ENCODE data around the gene UPK3A. TPM values are rescaled to one million over a fixed set of nuclear protein-coding genes. Genes with fewer than 3 reads are reported as not detected.

UPK3A gene
- polyA plus RNA-seq (2013, experiment 1 of 2; ENCODE audit: insufficient read length): not detected
- polyA plus RNA-seq (2013, experiment 2 of 2; ENCODE audit: insufficient read length): not detected

- DNase-seq: no peak
Observed at GRCh38 chr22:45284705-45285262, at the start of gene UPK3A. Gene UPK3A (plus strand): TSS chr22:45284949. CDS start chr22:45285014, 65 bp downstream.

- DNase-seq: no peak
Observed at GRCh38 chr22:45235101-45235777, 49.5 kb upstream of the UPK3A start.

DNA sequence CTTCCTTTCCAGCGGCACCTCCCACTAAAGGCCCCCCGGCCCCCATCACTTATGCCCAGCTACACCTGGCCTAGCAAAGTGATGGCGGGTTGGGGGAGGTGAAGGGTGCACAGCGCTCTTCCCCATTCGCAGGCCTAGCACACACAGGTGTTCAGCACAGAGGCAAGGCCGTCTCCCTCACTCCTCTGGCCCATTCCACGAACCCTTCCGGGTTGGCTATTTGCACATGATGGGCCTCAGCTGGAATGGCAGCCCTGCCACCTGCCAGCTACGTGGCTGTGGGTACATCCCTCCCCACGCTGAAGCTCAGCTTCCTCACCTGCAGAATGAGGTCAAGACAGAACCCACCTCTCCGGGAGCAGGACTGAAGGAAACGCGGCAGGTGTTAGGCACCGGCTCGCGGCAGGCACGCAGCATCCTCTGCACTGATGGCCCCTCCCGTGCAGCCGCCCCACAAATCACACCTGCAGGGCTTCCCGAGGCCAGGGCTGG, 48.9 kb upstream of the UPK3A start:
- DNase-seq: no peak

DNA sequence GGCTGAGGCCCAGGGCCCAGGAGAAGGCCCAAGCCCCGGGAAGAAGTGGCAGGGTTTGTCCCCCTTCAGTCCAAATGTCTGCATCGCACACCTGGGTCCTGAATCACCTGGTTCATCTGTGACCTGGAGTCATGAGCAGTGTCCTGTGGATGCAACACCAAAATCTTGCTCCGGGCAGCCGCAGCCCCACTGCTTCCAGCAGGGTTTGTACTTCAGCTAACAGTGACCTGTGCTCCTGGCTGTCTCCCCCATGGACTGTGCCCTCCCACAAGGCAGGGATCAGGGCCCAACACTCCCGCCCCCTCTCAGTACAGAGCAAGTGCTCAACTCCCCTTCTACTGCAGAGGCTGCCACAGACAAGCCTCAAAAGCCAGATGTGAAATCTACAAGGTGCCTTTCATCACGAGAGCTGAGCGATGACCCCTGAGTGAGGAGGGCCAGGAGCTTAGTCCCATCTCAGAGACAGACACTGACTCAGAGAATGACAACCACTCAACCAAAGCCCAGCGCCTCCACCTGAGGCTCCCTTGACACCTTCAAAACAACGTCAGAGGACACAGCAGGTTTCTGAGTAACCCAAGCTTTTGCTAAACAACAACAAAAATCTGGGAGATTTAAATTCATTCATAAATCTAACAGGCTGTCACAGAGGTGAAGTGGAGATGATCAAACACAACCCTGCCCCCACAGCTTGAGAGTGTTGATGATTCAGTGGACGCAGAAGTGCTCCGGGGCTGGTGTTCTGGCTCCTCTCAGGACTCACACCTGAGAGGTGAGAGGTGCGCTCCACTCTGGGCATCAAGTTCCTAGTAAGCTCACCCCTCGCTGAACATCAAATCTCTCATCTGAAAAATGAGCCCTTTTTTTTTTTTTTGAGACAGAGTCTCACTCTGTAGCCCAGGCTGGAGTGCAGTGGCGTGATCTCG, 47.4 kb upstream of the UPK3A start:
- DNase-seq: no peak

DNA sequence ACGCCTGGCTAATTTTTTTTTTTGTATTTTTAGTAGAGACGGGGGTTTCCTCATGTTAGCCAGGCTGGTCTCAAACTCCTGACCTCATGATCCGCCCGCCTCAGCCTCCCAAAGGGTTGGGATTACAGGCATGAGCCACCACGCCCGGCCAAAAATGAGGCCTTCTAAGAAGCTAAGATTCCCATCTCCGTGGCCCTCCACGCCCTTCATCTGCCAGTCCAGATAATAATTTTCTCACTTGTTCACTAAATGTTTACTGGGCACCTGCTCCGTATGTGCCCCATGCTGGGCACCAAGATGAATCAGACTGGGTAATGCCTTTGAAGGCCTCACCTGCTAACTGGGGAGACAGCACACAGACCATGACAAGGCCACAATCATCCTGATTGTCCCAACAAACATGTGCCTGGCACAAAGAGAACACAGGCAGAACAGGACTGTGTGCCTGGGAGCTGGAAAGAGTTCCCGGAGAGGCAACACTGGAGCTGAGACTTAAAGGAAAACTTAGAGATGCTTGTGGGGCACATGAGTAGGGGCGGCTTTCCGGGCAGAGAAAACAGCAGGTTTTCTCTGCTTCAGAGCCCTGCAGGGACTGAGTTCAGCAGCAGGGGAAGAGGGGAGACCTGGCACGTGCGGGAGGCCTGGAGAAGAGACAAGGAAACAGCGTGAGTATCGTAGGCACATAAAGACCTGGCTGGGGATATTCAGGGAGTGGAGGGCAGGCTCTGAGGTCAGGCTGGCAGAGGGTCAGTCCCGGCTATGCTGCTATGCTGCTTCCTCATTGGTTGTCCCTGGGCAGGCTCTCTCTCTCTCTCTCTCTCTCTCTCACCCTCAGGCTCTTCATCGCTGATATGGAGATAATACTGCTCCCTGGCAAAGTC, 46.4 kb upstream of the UPK3A start:
- no peak for DNase-seq

- no peak for DNase-seq
Observed at GRCh38 chr22:45238957-45239680, 45.6 kb upstream of the UPK3A start.

DNA sequence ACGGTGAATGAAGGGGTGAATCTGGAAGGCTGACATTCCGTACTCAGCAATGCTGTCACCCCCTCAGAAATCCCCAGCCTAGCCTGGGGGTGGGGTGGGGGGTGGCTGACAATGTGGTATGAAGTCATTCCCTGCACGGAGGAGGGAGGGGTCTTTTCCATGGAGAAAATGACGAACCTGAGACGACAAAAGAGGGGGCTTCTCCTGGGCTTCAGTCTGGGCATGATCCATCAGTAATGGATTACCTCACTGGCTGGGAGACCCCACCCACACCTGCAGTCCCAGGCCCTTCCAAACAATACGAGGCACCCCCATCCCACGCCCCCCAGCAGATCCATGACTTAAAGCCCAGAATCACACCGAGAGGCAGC, 45.1 kb upstream of the UPK3A start:
- DNase-seq: no peak

GRCh38 chr22:45240104-45240809, 44.5 kb upstream of the UPK3A start:
- no peak for DNase-seq

DNA sequence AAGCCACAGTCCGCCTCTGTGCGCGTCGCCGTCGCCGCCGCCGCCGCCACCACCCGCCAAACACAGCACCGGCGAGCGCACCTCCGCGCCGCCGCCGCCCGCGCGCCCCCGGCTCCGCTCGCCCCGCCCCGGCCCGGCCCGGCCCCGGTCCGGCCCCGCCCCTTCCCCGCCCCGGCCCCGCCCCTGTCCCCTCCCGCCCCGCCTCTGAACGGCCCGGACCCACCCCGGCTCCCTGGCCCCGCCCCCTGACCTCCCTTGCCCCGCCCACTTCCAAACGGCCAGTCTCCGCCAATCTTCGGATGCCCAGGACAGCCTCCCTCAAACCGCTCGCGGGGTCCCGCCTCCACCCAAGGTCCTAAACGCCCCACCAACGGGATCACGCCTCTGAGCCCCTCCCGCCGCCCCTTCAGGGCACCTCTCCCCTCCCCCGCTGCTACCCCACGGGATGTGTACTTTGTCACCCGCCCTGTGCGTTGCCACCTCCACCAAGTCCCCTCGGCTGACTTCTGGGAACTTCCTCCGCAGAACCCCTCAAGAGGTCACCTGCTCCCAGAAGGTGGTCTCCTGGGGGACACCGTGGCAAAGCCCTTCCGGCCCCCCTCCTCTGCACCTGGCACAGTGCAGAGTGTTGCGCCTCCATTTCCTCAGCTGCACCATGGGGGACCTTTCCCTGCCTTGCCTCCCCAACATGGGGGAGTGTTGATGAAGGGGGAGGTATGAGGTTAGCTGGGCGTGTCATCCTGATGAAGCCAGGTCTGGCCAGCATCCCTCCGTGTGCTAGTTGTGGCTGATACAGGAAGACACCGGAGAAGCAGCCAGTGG, 43.7 kb upstream of the UPK3A start, which contains the start of gene KIAA0930:
TSS of gene KIAA0930 (minus strand) at position 85 of the 822 bp plus-strand sequence. CDS start 191 bp downstream, outside the sequence.
- DNase-seq: peak; percentile 65

- DNase-seq: no peak
Observed at GRCh38 chr22:45242778-45243191, 42.0 kb upstream of the UPK3A start.

DNA sequence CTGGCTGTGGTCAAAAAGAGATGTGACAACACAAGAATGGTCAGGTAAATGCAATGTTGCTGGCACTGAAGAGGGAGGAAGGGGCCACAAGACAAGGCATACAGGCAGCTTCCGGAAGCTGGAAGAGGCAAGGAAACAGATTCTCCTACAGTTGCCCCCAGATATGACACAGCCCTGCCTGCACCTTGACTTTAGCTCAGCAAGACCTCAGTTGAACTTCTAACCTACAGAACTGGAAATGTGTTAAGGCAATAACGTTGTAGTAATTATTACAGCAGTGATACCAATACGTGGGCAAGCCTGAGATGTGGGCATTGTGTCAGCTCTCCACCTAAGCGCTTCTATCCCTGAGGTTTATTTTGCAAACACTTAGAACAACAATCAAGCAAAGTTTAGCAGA, 39.8 kb upstream of the UPK3A start:
- no peak for DNase-seq

DNA sequence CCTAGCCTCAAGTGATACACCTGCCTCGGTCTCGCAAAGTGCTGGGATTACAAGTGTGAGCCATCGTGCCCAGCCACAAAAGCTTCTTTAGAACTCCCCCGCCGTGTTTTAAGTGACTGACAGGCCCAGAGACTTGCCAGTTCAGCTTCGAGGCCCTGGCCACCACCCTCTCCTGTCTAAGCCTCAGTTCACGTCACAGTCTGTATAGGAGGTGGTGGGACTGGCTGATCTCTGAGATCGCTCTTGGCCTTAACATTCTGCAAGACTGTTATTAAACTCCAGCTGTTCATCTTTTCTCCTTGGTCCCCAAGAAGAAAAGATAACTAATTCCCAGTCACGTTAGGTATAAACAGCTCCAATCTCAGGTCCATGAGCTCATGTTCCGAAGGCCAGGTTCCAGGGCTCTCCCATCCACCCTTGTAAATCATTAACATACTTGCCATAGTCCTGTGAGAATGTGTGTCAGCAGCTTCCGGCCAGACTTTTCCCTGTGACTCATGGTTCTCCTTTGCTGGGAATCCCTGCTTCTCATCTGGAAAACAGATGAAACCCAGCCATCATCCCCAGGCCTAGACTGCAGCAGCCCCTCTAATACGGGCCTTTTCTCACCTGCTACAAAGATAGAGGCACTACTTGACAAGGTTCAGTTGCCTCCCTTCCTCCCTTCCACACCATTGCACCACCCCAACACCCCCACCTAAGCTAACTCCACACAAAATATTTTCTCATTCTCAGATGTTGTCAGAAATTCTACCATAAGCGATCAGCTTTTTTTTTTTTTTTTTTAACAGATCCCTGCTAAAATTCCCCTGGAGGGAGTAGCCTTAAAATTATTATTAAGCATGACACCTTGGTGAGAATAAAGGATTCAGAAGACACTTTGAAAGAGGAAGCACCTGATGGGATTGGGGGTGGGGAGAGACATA, 38.4 kb upstream of the UPK3A start:
- peak; percentile 95 for DNase-seq

DNA sequence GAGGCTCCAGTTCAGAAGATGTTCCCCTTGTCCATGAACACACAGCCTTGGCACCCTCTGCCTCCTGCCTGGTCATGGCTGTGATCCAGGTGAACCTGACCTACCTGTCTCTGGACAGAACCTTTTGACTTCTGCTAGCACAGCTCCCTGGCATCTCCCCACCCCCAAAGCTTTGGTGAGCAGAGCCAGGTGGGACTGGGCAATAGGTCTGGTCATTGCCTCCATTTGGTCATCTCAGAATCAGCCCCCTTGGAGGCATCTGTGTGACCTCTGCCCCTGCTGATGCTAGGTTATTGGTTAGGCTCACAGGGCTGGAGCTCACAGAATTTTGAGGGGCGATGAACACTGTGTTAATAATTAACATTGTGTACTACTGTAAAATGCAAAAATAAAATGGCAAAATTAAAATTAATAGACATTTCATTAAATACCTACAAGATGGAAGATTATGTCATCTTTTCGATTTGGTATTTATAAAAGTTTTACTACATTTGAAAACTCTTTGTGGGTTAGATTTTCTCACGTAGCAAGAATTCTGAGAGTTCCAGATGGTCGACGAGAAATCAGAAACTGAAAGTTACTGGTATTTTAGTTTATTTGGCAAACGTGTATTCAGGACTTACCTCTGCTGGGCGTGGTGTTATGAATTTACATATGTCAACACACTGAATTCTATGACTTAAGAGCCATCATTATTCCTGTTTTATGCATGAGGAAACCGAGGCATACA, 35.8 kb upstream of the UPK3A start:
- DNase-seq: no peak

DNA sequence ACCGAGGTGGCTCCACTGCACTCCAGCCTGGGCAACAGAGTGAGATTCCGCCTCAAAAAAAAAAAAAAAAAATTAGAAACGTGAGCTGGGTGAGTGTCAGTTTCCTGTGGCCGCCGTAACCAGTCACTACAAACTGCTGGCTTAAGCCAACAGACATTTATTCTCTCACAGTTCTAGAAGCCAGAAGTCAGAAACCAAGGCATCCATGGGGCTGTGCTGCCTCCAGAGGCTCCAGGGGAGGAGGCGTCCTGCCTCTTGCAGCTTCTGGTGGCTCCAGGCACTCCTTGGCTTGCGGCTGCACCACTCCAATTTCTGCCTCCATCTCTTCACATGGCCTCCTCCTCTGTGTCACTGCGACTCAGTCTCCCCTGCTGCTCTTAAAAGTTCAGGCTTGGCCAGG, 32.9 kb upstream of the UPK3A start:
- DNase-seq: no peak

DNA sequence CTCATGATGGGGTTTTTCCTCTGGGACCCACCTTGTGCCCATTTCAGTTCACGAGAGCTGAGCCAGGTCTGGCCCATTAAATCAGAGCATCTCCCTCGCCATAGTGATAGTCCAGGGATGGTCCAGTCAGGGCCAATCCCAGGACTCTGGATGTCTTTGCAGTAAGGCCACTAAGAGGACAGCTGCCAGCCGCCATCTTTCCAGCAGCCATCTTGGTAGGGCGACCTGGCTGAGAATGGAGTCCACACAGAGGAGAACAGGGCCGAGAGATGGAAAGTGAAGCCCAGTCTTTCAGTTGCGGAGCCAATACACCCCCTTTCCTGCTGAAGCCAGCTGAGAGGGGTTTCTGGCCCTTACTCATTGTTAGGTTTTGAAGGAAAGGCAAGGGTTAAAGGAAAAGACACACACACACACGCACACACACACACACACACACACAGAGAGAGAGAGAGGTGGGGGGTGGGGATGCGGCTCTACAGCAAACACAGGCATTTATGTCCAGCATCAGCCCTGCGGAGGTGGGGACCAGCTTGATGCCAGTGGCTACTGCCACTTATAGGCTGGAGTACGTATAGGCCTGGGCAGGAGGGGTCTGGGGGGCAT, 31.6 kb upstream of the UPK3A start:
- no peak for DNase-seq

DNA sequence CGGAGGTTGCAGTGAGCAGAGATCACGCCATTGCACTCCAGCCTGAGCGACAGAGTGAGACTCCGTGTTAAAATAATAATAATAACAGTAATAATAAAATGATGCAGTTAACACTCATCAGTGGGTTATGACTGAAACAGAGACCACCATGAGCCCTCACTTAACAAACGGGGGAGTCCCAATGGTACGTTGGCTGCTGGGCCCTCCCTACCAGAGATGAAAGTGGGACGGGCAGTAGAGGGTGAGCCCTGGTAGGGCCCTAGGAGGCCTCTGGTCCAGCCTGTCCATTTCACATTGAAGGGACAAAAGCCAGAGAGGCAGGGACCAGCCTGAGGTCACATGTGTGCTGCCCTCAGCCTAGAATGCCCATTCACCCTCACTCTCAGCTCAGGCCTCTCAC, 30.4 kb upstream of the UPK3A start:
- DNase-seq: no peak

GRCh38 chr22:45254789-45255278, 29.9 kb upstream of the UPK3A start:
- DNase-seq: peak; percentile 61

All from fibroblast of skin of back (primary cell).